GM21526 (cell line): Measurements from ENCODE around the gene ZDHHC11.
"Not testable (repeated sequence)": the region's sequence is repeated elsewhere in the genome, so short reads cannot be mapped to it uniquely, and the experiment has no call there.

Experiments used
- ATAC-seq: cut with Tn5 transposase; IDR thresholded peaks from one replicate; pipeline ENCODE4 v1.9.1; 2021; ENCODE audit warnings: moderate library complexity; ENCODE audit not compliant: unreplicated experiment, low FRiP score

ZDHHC11 gene

GRCh38 chr5:765948-766631 lies 84.7 kb downstream of the ZDHHC11 start:
- no peak for ATAC-seq

- no peak for ATAC-seq
Observed at GRCh38 chr5:763998-764781, 86.6 kb downstream of the ZDHHC11 start.

- ATAC-seq = no peak
Observed at GRCh38 chr5:763397-763796, 87.4 kb downstream of the ZDHHC11 start.

GRCh38 chr5:762996-763395 lies 87.8 kb downstream of the ZDHHC11 start:
- ATAC-seq = not testable (repeated sequence)

GRCh38 chr5:761854-762710 lies 88.7 kb downstream of the ZDHHC11 start:
- no peak for ATAC-seq

GRCh38 chr5:761059-761771 lies 89.6 kb downstream of the ZDHHC11 start:
- no peak for ATAC-seq

GRCh38 chr5:760363-761058 lies 90.3 kb downstream of the ZDHHC11 start:
- ATAC-seq = no peak

- ATAC-seq = no peak
Observed at GRCh38 chr5:759781-760362, 90.9 kb downstream of the ZDHHC11 start.

GRCh38 chr5:759111-759751 lies 91.6 kb downstream of the ZDHHC11 start:
- no peak for ATAC-seq

GRCh38 chr5:758698-759053 lies 92.1 kb downstream of the ZDHHC11 start:
- no peak for ATAC-seq

- no peak for ATAC-seq
Observed at GRCh38 chr5:757931-758697, 92.7 kb downstream of the ZDHHC11 start.

GRCh38 chr5:757346-757930 lies 93.3 kb downstream of the ZDHHC11 start:
- ATAC-seq = no peak

GRCh38 chr5:756865-757345 lies 93.9 kb downstream of the ZDHHC11 start:
- no peak for ATAC-seq

GRCh38 chr5:756171-756570 lies 94.6 kb downstream of the ZDHHC11 start:
- ATAC-seq = no peak

GRCh38 chr5:754143-754632 lies 96.6 kb downstream of the ZDHHC11 start:
- not testable (repeated sequence) for ATAC-seq

- ATAC-seq = not testable (repeated sequence)
Observed at GRCh38 chr5:753567-754142, 97.1 kb downstream of the ZDHHC11 start.

- not testable (repeated sequence) for ATAC-seq
Observed at GRCh38 chr5:752532-753115, 98.2 kb downstream of the ZDHHC11 start.
